C4-2B (cell line): Measurements from ENCODE around the gene NAV3.

Experiments used
- ZFX ChIP-seq: fragments of 450-650 bp; IDR thresholded peaks from 2 replicates; pipeline ENCODE4 v1.6.1; 2017
- TF ChIP-seq, protein P1 (sequence below): fragments of 450-650 bp; conservative IDR thresholded peaks from 2 replicates; pipeline ENCODE4 v1.5.1; 2017; ENCODE audit warnings: mild to moderate bottlenecking

DNA sequence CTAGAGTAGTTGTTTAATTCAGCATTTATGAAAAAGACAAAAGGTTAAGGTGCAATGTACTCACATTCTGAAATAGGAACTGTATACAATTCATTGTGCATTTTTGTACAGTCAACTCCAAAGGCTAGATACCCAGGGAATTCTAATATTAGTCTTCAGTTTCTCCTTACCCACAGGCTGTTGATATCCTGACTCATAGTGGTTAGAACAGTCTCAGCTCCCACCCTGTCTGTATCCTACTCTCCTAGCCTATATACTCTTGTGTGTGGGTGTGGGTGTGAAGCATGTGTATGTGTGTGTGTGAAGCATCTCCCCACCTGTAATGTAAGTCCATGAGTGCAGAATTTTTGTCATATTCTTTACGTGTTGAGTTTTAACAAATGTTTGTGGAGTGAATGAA lies 229.5 kb downstream of the NAV3 start:
- TF ChIP-seq, protein P1, sequence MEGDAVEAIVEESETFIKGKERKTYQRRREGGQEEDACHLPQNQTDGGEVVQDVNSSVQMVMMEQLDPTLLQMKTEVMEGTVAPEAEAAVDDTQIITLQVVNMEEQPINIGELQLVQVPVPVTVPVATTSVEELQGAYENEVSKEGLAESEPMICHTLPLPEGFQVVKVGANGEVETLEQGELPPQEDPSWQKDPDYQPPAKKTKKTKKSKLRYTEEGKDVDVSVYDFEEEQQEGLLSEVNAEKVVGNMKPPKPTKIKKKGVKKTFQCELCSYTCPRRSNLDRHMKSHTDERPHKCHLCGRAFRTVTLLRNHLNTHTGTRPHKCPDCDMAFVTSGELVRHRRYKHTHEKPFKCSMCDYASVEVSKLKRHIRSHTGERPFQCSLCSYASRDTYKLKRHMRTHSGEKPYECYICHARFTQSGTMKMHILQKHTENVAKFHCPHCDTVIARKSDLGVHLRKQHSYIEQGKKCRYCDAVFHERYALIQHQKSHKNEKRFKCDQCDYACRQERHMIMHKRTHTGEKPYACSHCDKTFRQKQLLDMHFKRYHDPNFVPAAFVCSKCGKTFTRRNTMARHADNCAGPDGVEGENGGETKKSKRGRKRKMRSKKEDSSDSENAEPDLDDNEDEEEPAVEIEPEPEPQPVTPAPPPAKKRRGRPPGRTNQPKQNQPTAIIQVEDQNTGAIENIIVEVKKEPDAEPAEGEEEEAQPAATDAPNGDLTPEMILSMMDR, result no peak
- TF ChIP-seq ZFX, result no peak
